Cardiac fibroblast (primary cell): ENCODE measurements around the gene ATXN2.
"Not testable (repeated sequence)": the region's sequence is repeated elsewhere in the genome, so short reads cannot be mapped to it uniquely, and the experiment has no call there.

ENCODE experiments used
- DNase-seq, 2 donors: peaks; one replicate each; pipeline versions ENCODE4 v3.0.0 to v3.0.0-alpha.2; 2010; ENCODE audit warnings: low read depth in 2 of 2
- H3K4me3 ChIP-seq, 2 donors: replicated peaks in 1 of 2; 1 replicate in 1 of 2; 2 replicates in 1 of 2; pipeline ENCODE4 v1.5.1; 2011; ENCODE audit warnings: low read depth in 2 of 2, low read length in 2 of 2, mild to moderate bottlenecking in 2 of 2, moderate library complexity in 1 of 2
- CTCF ChIP-seq: IDR thresholded peaks from one replicate; pipeline ENCODE4 v1.5.1; 2011; ENCODE audit warnings: low read depth, mild to moderate bottlenecking, low read length, inconsistent platforms

Gene ATXN2

GRCh38 chr12:111494676-111495075 lies 104.4 kb downstream of the ATXN2 start:
- no peak for DNase-seq
- H3K4me3 ChIP-seq = no peak overlapping the region
- TF ChIP-seq CTCF = no peak

DNA sequence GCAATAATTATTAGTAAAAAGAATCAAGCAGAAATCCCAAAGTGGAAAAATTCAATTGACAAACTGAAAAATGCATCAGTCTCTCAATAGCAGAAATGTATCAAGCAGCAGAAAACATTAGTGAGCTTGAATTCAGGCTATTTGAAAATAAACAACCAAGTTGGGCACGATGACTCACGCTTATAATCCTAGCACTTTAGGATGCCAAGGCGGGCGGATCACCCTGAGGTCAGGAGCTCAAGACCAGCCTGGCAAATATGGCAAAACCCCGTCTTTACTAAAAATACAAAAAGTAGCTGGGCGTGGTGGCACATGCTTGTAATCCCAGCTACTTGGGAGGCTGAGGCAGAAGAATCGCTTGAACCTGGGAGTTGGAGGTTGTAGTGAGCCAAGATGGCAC lies 106.1 kb downstream of the ATXN2 start:
- peak; percentile 34 to 46 for DNase-seq
- not testable (repeated sequence) for H3K4me3 ChIP-seq

- H3K4me3 ChIP-seq = no peak overlapping the region
- no peak for DNase-seq
- no peak for TF ChIP-seq CTCF
Observed at GRCh38 chr12:111488798-111489197, 110.3 kb downstream of the ATXN2 start.

DNA sequence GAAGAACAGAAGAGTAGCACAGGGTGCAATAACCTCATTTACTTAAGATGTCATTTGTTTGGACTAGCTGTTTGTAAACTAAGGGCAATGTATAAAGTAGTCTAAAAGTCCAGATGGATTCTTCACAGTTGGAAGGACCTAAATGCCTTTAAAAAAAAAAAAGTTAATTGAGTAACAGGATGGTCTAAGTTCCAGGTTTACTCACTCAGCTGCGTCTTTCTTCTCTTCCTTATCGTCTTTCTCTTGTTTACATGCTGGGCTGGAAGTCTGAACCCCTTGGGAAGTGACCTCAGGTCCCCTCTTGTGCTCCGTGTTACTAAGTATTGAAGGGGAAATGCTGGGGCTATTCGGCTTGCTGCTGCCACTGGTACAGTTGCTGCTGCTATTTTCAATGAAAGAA lies 110.8 kb downstream of the ATXN2 start:
- no peak for TF ChIP-seq CTCF
- H3K4me3 ChIP-seq = no peak overlapping the region
- peak; percentile 84 to 90 for DNase-seq

- no peak for TF ChIP-seq CTCF
Observed at GRCh38 chr12:111482462-111482861, 116.7 kb downstream of the ATXN2 start.

DNA sequence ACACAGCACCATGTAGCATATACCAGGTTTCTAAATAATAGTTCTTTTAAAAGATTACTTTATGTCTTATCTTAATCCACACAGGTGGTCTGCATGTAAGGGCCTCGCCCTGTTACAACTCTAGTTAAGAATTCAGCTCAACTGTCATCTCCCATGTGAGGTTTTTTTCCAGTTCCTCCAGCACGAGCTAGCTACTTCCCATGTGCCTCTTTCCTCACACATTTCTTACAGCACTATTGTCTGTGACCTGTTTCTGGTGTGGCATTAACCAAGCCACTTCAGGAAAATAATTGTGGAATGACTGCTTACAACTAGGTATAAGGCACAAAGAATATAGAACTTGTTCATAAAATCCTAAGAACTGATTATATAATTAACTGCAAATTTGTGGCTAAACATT lies 127.9 kb downstream of the ATXN2 start:
- DNase-seq = no peak
- no peak overlapping the region for H3K4me3 ChIP-seq
- TF ChIP-seq CTCF = no peak

More at GRCh38 chr12:111482462-111482861, 116.7 kb downstream of the ATXN2 start:
- no peak for DNase-seq
- no peak overlapping the region for H3K4me3 ChIP-seq

- no peak for TF ChIP-seq CTCF
- no peak overlapping the region for H3K4me3 ChIP-seq
- peak in 1 of 2 donors; percentile 50 for DNase-seq
Observed at GRCh38 chr12:111469401-111469800, 129.7 kb downstream of the ATXN2 start.
